Right lobe of liver (tissue), 4 donors: ENCODE measurements around the gene TIMMDC1.

Experiments used
- CTCF ChIP-seq, 4 donors: fragments of 200-600 bp in 3 of 4; fragments of 450-650 bp in 1 of 4; IDR thresholded peaks; one replicate each; pipeline versions ENCODE4 v1.5.1 to v1.8.0; 2016 to 2022; ENCODE audit warnings: antibody characterized with exemption in 4 of 4, mild to moderate bottlenecking in 2 of 4
- POLR2A ChIP-seq: fragments of 450-650 bp; IDR thresholded peaks from one replicate; pipeline ENCODE4 v1.6.1; 2017; ENCODE audit warnings: antibody characterized with exemption, mild to moderate bottlenecking
- donor health status: DM: no; HTN: no; CAD: no.
- donor health status: DM: no; HTN: no; CAD: no.
- donor health status: DM: no; HTN: yes; CAD: no.

- TF ChIP-seq CTCF (IDR thresholded peaks at IDR 0.05) (no peak), POLR2A (no peak)
Measured at GRCh38 chr3:119469418-119470189, 28.7 kb upstream of the TIMMDC1 start.
